ENCODE measurements around the gene ARMC2. TPM values are rescaled to one million over a fixed set of nuclear protein-coding genes. Genes with fewer than 3 reads are reported as not detected.

ARMC2 gene
- total and polyA plus RNA-seq, 2 of the 8 experiments (the other 6 are each of a cell fraction or from before 2014, with no cell fraction given), result 1.6 to 4.4 TPM

- Histone ChIP-seq H2BK120ac (replicated peaks; ENCODE audit: low read depth, low read length) (no peak overlapping the region), H3K4me1 (replicated peaks in 1 of 4; ENCODE audit: control insufficient read depth in 3 of 4, insufficient read depth in 4 of 4, low read length in 3 of 4) (peaks cover 0 to 10% (median 1%) of the 10 kb centered on the region in 4 experiments; a peak in 5 of 7 replicates), H3K27ac (ENCODE audit: low read depth, low read length) (no peak overlapping the region), H2AK5ac (ENCODE audit: low read depth, low read length) (no peak overlapping the region), H3K79me2 (ENCODE audit: control insufficient read depth in 1 of 2, insufficient read depth in 2 of 2, low read length in 2 of 2) (no peaks in the 10 kb centered on the region), H3K9ac (replicated peaks in 1 of 4; ENCODE audit: extremely low read depth in 1 of 4, low read depth in 3 of 4, low read length in 3 of 4) (no peak overlapping the region), H4K5ac (ENCODE audit: insufficient read length, low read depth, low read length) (no peak overlapping the region), H4K8ac (ENCODE audit: extremely low read depth, insufficient read depth, low read length) (no peak overlapping the region), H3K4ac (replicated peaks; ENCODE audit: insufficient read length, low read depth, low read length) (no peak overlapping the region), H3K18ac (ENCODE audit: extremely low read depth, low read length) (no peak overlapping the region), H2BK12ac (ENCODE audit: low read depth, low read length) (no peak overlapping the region), H4K91ac (replicated peaks; ENCODE audit: insufficient read length, low read length) (no peak overlapping the region), H3K79me1 (ENCODE audit: low read depth, low read length) (no peaks in the 10 kb centered on the region), H2AFZ (ENCODE audit: low read length) (no peak overlapping the region), H3K4me2 (ENCODE audit: insufficient read depth in 1 of 2, low read depth in 2 of 2, low read length in 2 of 2) (no peak overlapping the region), H3K9me3 (ENCODE audit: insufficient read depth in 2 of 2, low read depth in 1 of 2, low read length in 1 of 2) (no peaks in the 10 kb centered on the region), H2BK5ac (ENCODE audit: low read depth, low read length) (no peak overlapping the region), H2BK15ac (ENCODE audit: low read length) (no peak overlapping the region), H4K20me1 (replicated peaks in 1 of 2; ENCODE audit: control insufficient read depth in 1 of 2, insufficient read depth in 2 of 2, low read length in 2 of 2) (no peaks in the 10 kb centered on the region), H3K56ac (replicated peaks; ENCODE audit: insufficient read length, low read depth, low read length) (no peak overlapping the region), H3K36me3 (ENCODE audit: control insufficient read depth in 2 of 4, insufficient read depth in 4 of 4, low read length in 3 of 4) (no peaks in the 10 kb centered on the region), H3K23ac (ENCODE audit: insufficient read length) (no peak overlapping the region), H3K23me2 (ENCODE audit: low read depth, low read length) (no peaks in the 10 kb centered on the region), H3K27me3 (replicated peaks in 1 of 4; ENCODE audit: control insufficient read depth in 3 of 4, extremely low read depth in 1 of 4, insufficient read depth in 3 of 4, low read length in 3 of 4) (no peaks in the 10 kb centered on the region), H3K14ac (ENCODE audit: insufficient read length) (no peak overlapping the region), H2BK20ac (ENCODE audit: low read length) (no peak overlapping the region), H3K4me3 (ENCODE audit: extremely low read depth in 1 of 4, insufficient read depth in 2 of 4, low read depth in 3 of 4, low read length in 4 of 4) (no peak overlapping the region)
- FAIRE-seq, result no peak
- POLR2A ChIA-PET (ENCODE audit: partially characterized antibody), result no interaction called here
- CTCF ChIA-PET (ENCODE audit: partially characterized antibody), result interaction anchor here (0.8 to 4.6 kb wide), 7 partner anchors 9 to 330 kb away, joined by 3 to 17 read pairs (median 4); partner anchors contain the start of gene ARMC2
- 90% methylated on average over 3 of the region's 3 CpGs; no CpG with 5 or more reads in 1 of the 2 experiments for WGBS, 2 experiments (ENCODE audit: extremely low coverage in 1 of 2, insufficient coverage in 1 of 2, insufficient read length in 1 of 2, insufficient replicate concordance in 2 of 2, low coverage in 1 of 2, low lambda C conversion rate in 2 of 2, missing lambda C conversion rate in 1 of 2)
- DNase-seq (ENCODE audit: low read depth in 1 of 2, low spot score in 2 of 2), result no peak
- TF ChIP-seq NRF1 (IDR thresholded peaks at IDR 0.05; ENCODE audit: low read depth, low read length) (no peak), RNF2 (IDR thresholded peaks at IDR 0.05; ENCODE audit: borderline replicate concordance, low read depth, low read length, missing control alignments, poor library complexity, severe bottlenecking) (no peak), TBP (IDR thresholded peaks at IDR 0.05; ENCODE audit: low read depth, low read length) (no peak), CTCF (IDR thresholded peaks at IDR 0.05; ENCODE audit: control extremely low read depth in 1 of 3, insufficient read depth in 1 of 3, low read depth in 1 of 3, low read length in 3 of 3) (no peak), MAFK (IDR thresholded peaks at IDR 0.05; ENCODE audit: low read depth, low read length) (no peak), SP1 (IDR thresholded peaks at IDR 0.05; ENCODE audit: low read depth, low read length) (no peak), CTBP2 (IDR thresholded peaks at IDR 0.05; ENCODE audit: borderline replicate concordance, insufficient read depth, insufficient read length, low read length) (no peak), BCL11A (IDR thresholded peaks at IDR 0.05; ENCODE audit: low read depth in 2 of 2, low read length in 2 of 2) (no peak), SUZ12 (IDR thresholded peaks at IDR 0.05; ENCODE audit: low read length) (no peak), GABPA (IDR thresholded peaks at IDR 0.05; ENCODE audit: borderline replicate concordance, insufficient read depth, low read length) (no peak), PHF8 (conservative IDR thresholded peaks at IDR 0.05; ENCODE audit: low read depth, low read length) (no peak)
Observed at GRCh38 chr6:108872575-108872974, 24.4 kb downstream of the ARMC2 start.

All from H1 (cell line).